ENCODE measurements around the gene LYRM2.

Gene LYRM2

DNA sequence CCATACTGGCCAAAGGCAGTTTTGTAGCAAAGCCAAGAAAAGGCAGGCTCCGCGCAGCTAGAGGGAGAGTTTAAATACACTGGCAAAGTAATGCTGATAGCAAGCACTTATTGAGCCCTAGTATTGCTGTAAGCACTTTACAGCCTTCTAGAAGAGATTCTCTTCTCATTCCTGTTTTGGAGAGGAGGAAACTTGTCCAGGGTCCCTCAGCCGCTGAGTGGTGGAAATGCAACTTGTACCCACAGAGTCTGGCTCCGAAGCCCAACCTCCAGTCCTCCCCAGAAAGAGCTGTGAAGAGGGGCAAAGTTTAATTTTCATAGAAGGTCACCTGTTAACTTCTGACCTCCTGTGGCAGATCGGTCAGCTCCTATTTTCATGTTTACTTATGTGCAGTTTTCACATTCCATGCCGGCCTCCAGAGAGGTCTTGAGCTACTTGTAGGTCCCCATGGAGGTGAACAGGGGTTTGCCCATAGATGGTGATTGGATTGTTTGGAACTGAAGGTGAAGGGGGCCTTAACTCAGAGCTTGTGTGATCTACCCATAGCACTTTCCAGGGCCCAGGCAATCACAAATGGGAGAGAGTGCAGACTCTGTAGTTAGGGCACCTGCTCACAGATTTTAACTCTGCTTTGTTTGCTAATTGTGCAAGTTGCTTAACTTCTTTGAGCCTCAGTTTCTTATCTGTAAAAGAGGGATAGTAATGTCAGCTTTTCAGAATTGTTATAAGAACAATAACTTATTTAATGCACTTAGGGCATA, 70.7 kb downstream of the LYRM2 start:
- Histone ChIP-seq H3K4me1 (ENCODE audit: control insufficient read depth, insufficient read depth, low read length) (no peaks in the 10 kb centered on the region), H3K9me3 (replicated peaks; ENCODE audit: low read length) (no peaks in the 10 kb centered on the region)

GRCh38 chr6:89566930-89567629, 71.5 kb downstream of the LYRM2 start:
- H3K9me3 ChIP-seq (replicated peaks; ENCODE audit: low read length): no peaks in the 10 kb centered on the region
- no peaks in the 10 kb centered on the region for H3K4me1 ChIP-seq (ENCODE audit: control insufficient read depth, insufficient read depth, low read length)
- H3K27me3 ChIP-seq (ENCODE audit: control insufficient read depth, insufficient read depth, low read length): peaks cover 25% of the 10 kb centered on the region
- no peak overlapping the region for H3K9ac ChIP-seq (ENCODE audit: low read depth, low read length)
- H3K4me2 ChIP-seq (ENCODE audit: low read length): no peak overlapping the region
- no peaks in the 10 kb centered on the region for H3K36me3 ChIP-seq (ENCODE audit: insufficient read depth, low read length)
- no peak overlapping the region for H3K4me3 ChIP-seq (ENCODE audit: low read length)

More for the DNA sequence above, 70.7 kb downstream of the LYRM2 start:
- no peak overlapping the region for H3K4me3 ChIP-seq (ENCODE audit: low read length)
- peaks cover 18% of the 10 kb centered on the region for H3K27me3 ChIP-seq (ENCODE audit: control insufficient read depth, insufficient read depth, low read length)
- H3K36me3 ChIP-seq (ENCODE audit: insufficient read depth, low read length): no peaks in the 10 kb centered on the region
- H3K4me2 ChIP-seq (ENCODE audit: low read length): no peak overlapping the region
- H3K9ac ChIP-seq (ENCODE audit: low read depth, low read length): no peak overlapping the region

GRCh38 chr6:89566008-89566800, 72.3 kb downstream of the LYRM2 start:
- H3K9ac ChIP-seq (ENCODE audit: low read depth, low read length): no peak overlapping the region
- H3K4me3 ChIP-seq (ENCODE audit: low read length): no peak overlapping the region
- H3K4me2 ChIP-seq (ENCODE audit: low read length): no peak overlapping the region

DNA sequence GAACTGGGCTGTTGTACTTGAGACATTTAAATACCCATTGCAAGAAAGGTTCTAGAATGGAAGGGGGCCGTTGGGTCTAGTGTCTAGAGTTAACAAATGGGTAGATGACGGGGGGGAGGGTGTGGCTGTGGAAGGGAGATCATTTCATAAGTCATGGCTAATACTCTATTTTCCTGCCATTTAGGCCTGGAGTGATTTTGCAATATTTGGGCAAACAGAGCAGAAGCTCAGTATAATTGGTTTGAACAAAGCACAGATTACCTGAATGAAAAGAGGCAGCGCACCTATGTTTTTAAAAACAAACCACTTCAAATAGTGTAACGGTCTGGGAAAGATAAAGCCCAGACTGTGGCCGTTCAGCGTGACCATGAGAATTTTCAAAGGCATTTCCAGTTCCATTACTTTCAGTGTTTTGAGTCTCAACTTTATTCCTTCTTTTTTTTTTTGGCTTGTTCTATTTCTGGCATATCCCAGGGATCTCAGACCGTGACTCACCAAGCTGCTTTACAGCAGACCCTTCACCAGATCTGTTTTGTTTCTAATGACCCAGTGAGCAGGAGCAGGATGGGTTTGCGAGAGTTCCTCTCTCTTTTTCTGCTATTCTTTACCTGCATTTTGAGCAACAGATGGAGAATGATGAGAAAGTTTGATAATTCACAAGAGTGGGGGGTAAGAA, 73.7 kb downstream of the LYRM2 start:
- Histone ChIP-seq H3K4me3 (ENCODE audit: low read length) (no peak overlapping the region), H3K4me2 (ENCODE audit: low read length) (no peak overlapping the region), H3K4me1 (ENCODE audit: control insufficient read depth, insufficient read depth, low read length) (no peaks in the 10 kb centered on the region), H3K36me3 (ENCODE audit: insufficient read depth, low read length) (no peaks in the 10 kb centered on the region), H3K27me3 (ENCODE audit: control insufficient read depth, insufficient read depth, low read length) (peaks cover 36% of the 10 kb centered on the region), H3K9ac (ENCODE audit: low read depth, low read length) (no peak overlapping the region), H3K9me3 (replicated peaks; ENCODE audit: low read length) (no peaks in the 10 kb centered on the region)

More at GRCh38 chr6:89566008-89566800, 72.3 kb downstream of the LYRM2 start:
- Histone ChIP-seq H3K27me3 (ENCODE audit: control insufficient read depth, insufficient read depth, low read length) (peaks cover 34% of the 10 kb centered on the region), H3K9me3 (replicated peaks; ENCODE audit: low read length) (no peaks in the 10 kb centered on the region), H3K36me3 (ENCODE audit: insufficient read depth, low read length) (no peaks in the 10 kb centered on the region), H3K4me1 (ENCODE audit: control insufficient read depth, insufficient read depth, low read length) (no peaks in the 10 kb centered on the region)

- Histone ChIP-seq H3K4me2 (ENCODE audit: low read length) (no peak overlapping the region), H3K9me3 (replicated peaks; ENCODE audit: low read length) (no peaks in the 10 kb centered on the region), H3K27me3 (ENCODE audit: control insufficient read depth, insufficient read depth, low read length) (peaks cover 40% of the 10 kb centered on the region), H3K36me3 (ENCODE audit: insufficient read depth, low read length) (no peaks in the 10 kb centered on the region), H3K9ac (ENCODE audit: low read depth, low read length) (no peak overlapping the region), H3K4me1 (ENCODE audit: control insufficient read depth, insufficient read depth, low read length) (no peaks in the 10 kb centered on the region), H3K4me3 (ENCODE audit: low read length) (no peak overlapping the region)
Observed at GRCh38 chr6:89563866-89564265, 74.7 kb downstream of the LYRM2 start.

GRCh38 chr6:89562093-89562973, 76.2 kb downstream of the LYRM2 start:
- Histone ChIP-seq H3K9ac (ENCODE audit: low read depth, low read length) (no peak overlapping the region), H3K4me3 (ENCODE audit: low read length) (no peak overlapping the region), H3K9me3 (replicated peaks; ENCODE audit: low read length) (no peaks in the 10 kb centered on the region), H3K36me3 (ENCODE audit: insufficient read depth, low read length) (no peaks in the 10 kb centered on the region), H3K4me2 (ENCODE audit: low read length) (peak overlapping the region; percentile 33), H3K27me3 (ENCODE audit: control insufficient read depth, insufficient read depth, low read length) (peaks cover 40% of the 10 kb centered on the region), H3K4me1 (ENCODE audit: control insufficient read depth, insufficient read depth, low read length) (no peaks in the 10 kb centered on the region)

DNA sequence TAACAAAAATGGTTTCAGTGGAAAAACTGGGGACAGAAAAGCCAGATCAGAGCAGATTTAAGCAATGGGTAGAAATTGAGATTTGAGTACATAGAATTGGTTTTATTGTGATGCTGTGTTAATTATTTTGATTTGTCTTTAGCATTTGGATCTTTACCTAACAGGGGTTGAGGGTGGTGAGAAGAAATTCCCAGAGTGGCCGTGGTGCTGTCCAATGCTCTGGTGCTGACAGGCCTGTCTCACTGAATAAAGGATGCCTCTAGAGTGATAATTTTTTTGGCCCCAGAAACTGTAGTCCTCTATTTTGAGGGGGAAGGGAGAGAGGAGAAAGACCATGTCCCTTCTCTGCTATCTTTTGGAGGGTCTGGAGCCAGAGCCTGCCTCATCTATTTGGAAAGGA, 79.1 kb downstream of the LYRM2 start:
- Histone ChIP-seq H3K4me2 (ENCODE audit: low read length) (no peak overlapping the region), H3K9ac (ENCODE audit: low read depth, low read length) (no peak overlapping the region), H3K27me3 (ENCODE audit: control insufficient read depth, insufficient read depth, low read length) (peaks cover 53% of the 10 kb centered on the region), H3K9me3 (replicated peaks; ENCODE audit: low read length) (no peaks in the 10 kb centered on the region), H3K36me3 (ENCODE audit: insufficient read depth, low read length) (no peaks in the 10 kb centered on the region), H3K4me3 (ENCODE audit: low read length) (no peak overlapping the region), H3K4me1 (ENCODE audit: control insufficient read depth, insufficient read depth, low read length) (no peaks in the 10 kb centered on the region)

GRCh38 chr6:89555806-89556205, 82.7 kb downstream of the LYRM2 start:
- peaks cover 22% of the 10 kb centered on the region for H3K27me3 ChIP-seq (ENCODE audit: control insufficient read depth, insufficient read depth, low read length)
- no peaks in the 10 kb centered on the region for H3K4me1 ChIP-seq (ENCODE audit: control insufficient read depth, insufficient read depth, low read length)
- H3K4me2 ChIP-seq (ENCODE audit: low read length): no peak overlapping the region
- H3K9me3 ChIP-seq (replicated peaks; ENCODE audit: low read length): no peaks in the 10 kb centered on the region
- no peaks in the 10 kb centered on the region for H3K36me3 ChIP-seq (ENCODE audit: insufficient read depth, low read length)
- H3K4me3 ChIP-seq (ENCODE audit: low read length): no peak overlapping the region
- H3K9ac ChIP-seq (ENCODE audit: low read depth, low read length): no peak overlapping the region

GRCh38 chr6:89555031-89555430, 83.5 kb downstream of the LYRM2 start:
- Histone ChIP-seq H3K9me3 (replicated peaks; ENCODE audit: low read length) (no peaks in the 10 kb centered on the region), H3K9ac (ENCODE audit: low read depth, low read length) (no peak overlapping the region), H3K36me3 (ENCODE audit: insufficient read depth, low read length) (no peaks in the 10 kb centered on the region), H3K4me3 (ENCODE audit: low read length) (no peak overlapping the region), H3K27me3 (ENCODE audit: control insufficient read depth, insufficient read depth, low read length) (peaks cover 22% of the 10 kb centered on the region), H3K4me2 (ENCODE audit: low read length) (no peak overlapping the region), H3K4me1 (ENCODE audit: control insufficient read depth, insufficient read depth, low read length) (no peaks in the 10 kb centered on the region)

DNA sequence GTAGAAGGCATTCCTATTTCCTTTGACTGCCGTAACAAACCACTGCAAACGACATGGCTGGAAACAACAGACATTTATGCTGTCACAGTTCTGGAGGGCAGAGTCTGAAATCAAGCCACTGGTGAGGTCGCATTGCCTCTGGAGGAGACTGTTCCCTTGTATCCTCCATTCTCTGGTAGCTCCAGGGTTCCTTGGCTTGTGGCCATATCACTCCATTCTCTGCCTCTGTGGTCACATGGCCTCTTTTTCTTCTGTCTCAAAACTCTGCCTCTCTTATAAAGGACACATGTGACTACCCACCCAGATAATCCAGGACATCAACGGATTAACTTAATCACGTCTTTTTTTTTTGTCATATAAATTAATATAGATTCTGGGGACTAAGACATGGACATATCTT, 84.4 kb downstream of the LYRM2 start:
- H3K9me3 ChIP-seq (replicated peaks; ENCODE audit: low read length): no peaks in the 10 kb centered on the region
- no peak overlapping the region for H3K9ac ChIP-seq (ENCODE audit: low read depth, low read length)
- H3K36me3 ChIP-seq (ENCODE audit: insufficient read depth, low read length): no peaks in the 10 kb centered on the region
- no peak overlapping the region for H3K4me3 ChIP-seq (ENCODE audit: low read length)
- peaks cover 20% of the 10 kb centered on the region for H3K27me3 ChIP-seq (ENCODE audit: control insufficient read depth, insufficient read depth, low read length)
- H3K4me2 ChIP-seq (ENCODE audit: low read length): no peak overlapping the region
- H3K4me1 ChIP-seq (ENCODE audit: control insufficient read depth, insufficient read depth, low read length): no peaks in the 10 kb centered on the region
